Measurements from ENCODE around the gene BNC2.

DNA sequence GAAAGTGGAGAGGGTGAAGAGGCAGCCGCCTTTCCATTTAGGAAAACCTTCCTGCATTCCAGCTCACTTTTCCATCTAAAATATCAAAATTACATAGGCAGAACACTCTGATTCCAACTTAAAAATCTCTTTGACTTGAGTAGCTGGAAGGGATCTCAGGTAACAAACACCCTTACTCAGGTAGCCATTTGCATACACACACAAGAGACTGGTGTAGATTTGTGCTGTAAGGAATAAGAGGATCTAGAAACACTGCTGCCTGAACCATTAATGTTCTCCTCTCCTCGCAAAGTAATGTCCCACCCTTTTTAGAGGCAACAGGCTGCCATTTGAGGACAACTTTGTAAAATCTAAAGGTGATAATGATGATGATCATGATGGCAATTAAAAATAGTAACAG lies 53.5 kb downstream of the BNC2 start:
- TF ChIP-seq, protein P1, sequence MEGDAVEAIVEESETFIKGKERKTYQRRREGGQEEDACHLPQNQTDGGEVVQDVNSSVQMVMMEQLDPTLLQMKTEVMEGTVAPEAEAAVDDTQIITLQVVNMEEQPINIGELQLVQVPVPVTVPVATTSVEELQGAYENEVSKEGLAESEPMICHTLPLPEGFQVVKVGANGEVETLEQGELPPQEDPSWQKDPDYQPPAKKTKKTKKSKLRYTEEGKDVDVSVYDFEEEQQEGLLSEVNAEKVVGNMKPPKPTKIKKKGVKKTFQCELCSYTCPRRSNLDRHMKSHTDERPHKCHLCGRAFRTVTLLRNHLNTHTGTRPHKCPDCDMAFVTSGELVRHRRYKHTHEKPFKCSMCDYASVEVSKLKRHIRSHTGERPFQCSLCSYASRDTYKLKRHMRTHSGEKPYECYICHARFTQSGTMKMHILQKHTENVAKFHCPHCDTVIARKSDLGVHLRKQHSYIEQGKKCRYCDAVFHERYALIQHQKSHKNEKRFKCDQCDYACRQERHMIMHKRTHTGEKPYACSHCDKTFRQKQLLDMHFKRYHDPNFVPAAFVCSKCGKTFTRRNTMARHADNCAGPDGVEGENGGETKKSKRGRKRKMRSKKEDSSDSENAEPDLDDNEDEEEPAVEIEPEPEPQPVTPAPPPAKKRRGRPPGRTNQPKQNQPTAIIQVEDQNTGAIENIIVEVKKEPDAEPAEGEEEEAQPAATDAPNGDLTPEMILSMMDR (conservative IDR thresholded peaks at IDR 0.05): no peak
- no peak for TF ChIP-seq EZH2 (IDR thresholded peaks at IDR 0.05; ENCODE audit: low read depth)

Measured in PC-9 (cell line).